ENCODE measurements around the gene CAMKV.

DNA sequence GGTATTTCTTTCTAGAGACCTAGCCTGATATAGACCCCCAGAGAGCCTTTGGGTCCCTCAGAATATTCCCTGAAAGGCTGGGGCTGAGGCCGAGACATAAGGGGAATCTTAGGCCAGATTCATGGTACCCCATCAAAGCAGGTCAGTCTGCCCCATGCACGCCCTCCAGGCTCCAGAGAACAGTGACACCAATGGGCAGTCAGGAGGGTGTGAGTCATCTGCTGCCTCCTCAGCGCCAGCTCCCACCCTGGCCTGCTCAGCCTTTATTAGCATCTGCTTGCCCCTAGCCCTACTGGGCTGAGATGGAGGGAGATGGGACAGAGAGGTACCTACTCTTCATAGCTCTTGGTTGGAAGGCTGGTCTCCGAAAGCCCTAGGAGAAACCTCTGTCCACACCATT lies 14.3 kb upstream of the CAMKV start:
- TF ChIP-seq CTCF (IDR thresholded peaks at IDR 0.05; ENCODE audit: insufficient read depth, low read length, poor library complexity, severe bottlenecking) (no peak), EZH2phosphoT487 (conservative IDR thresholded peaks at IDR 0.05; ENCODE audit: low read length) (no peak)
